Skin of body (tissue), 2 donors: ENCODE measurements around the gene CSMD2. TPM values are rescaled to one million over a fixed set of nuclear protein-coding genes. Genes with fewer than 3 reads are reported as not detected.

Experiments used
- DNase-seq: peaks from one replicate; lab custom pipeline; 2025; lab: John Stamatoyannopoulos, UW
- total RNA-seq: library from RNA; depleted of rRNA; stranded (reverse); fragments of >200 nt; gene quantifications from one replicate; pipeline ENCODE4 v1.2.3, GENCODE V29; 2014

Gene CSMD2
- total RNA-seq, 1 donor from 2014 or later, result 2.4 TPM

DNA sequence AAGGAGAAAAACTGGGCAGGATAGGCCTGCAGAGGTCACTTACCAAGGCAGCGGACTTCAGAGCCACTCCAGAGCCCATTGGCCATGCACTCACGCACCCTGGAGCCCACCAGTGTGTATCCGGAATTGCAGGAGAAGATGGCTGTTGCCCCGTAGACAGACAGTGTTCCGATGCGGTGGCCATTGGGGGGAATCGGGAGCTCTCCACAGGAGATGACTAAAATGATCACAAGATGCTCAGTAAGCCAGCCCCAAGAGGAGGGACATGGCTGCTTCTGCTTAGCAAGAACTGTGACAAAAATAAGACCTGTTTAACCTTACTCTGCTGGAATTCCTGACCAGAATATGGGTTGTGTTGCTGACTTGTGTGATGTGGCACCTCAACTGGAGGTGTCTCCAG is 595.7 kb downstream of the CSMD2 start:
- DNase-seq, result no peak

DNA sequence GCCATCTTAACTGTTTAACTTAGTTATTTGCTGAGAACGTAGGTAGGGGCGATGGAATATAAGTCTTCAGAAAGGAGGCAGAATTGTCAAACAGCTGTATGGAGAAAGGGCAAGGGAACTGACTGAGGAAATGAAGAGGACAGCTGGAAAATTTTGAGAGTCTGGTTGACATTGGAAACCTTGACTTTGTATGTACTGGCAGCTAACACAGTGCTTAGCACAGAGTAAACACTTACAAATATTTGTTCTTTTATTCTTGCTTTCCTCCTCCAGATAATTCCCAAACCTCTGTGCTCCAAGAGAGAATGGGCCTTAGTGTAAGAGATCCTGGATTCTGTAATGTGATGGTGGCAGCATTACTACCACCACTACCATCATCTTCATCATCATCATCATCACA is 601.3 kb downstream of the CSMD2 start:
- no peak for DNase-seq

DNA sequence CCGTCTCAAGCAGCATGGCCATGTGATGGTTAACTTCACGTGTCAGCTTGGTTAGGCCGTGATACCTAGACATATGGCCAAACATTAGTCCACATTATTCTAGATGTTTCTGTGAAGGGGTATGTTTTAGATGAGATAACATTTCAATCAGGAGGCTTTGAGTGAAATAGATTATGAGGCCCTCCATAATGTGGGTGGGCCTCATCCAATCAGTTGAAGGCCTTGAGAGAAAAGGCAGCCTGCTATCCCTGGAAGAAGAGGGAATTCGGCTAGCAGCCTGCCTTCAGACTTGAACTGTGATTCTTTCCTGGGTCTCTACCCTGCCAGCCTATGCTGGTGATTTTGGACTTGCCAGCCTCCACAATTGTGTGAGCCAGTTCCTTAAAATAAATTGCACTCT is 602.5 kb downstream of the CSMD2 start:
- DNase-seq, result no peak

DNA sequence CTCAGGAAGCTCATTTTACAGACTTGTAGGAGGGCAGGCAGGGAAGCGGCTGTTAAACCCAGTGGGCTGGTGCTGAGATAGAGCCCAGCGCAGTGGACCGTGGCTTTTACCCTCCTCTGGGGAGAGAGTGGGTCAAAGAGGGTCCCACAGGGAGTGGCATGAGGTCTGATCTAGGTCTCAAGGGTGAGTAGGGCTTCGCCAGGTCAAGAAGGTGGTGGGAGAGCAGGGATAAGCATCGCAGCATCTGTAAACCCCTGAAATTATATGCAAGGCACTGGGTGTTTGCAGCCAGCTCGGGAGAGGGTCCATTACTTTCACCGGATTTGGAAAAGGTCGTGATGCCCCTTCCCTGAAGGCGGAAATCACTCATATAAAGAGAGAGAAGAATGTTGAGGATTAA is 603.5 kb downstream of the CSMD2 start:
- no peak for DNase-seq

DNA sequence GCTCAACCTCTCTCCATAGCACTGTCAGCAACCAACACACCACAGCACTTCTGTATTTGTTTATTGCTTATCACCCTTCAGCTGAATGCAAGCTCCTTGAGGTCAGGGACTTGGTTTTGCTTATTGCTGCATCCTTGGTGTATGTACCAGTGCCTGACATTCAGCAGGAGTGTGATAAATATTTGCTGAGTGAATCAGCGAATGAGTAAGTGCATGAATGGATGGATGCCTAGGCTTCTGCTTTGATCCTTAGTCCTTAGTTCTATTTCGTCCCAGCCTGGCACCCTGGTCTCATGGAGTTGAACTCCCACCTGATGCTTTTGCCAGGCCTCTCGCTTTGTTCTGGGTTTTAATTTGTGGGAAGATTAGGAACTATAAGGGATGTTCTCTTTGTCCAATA is 604.4 kb downstream of the CSMD2 start:
- no peak for DNase-seq

DNA sequence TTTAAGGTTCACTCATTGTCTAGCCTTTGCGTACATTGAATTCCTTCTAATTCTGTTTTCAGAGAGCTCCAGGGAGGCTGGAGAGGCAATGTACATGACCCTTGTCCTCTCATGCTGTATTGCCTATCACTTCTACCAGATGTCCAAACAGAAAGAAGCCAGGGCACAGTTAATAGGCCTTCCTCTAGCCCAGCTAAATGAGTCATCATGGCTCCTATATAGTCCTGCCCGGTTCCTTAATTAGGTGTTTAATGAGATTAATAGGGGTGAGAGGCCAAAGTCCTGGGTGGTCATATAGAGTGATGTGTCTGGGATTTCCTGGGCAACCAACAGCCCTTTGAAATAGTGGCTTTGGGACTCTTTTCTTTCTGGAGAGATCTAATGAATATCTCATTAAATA is 616.3 kb downstream of the CSMD2 start:
- no peak for DNase-seq

DNA sequence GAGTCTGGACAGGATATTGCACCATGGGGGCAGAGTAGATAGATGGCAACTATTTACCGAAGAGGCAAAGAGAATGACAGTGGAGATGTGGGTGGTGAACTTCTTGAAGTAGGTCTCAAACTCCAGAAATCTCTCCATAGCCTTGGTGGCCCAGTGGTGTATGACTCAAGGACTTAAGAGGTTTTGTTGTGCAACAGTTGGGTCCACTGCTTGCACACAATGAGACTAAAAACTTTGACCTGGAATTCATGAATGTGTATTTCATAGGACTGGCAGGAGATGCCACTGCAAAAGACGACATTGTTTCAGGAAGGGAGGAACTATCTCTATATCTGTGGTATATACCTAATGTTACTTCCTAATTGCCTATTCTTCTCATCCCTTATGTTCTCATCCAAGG is 616.7 kb downstream of the CSMD2 start:
- DNase-seq, result no peak

DNA sequence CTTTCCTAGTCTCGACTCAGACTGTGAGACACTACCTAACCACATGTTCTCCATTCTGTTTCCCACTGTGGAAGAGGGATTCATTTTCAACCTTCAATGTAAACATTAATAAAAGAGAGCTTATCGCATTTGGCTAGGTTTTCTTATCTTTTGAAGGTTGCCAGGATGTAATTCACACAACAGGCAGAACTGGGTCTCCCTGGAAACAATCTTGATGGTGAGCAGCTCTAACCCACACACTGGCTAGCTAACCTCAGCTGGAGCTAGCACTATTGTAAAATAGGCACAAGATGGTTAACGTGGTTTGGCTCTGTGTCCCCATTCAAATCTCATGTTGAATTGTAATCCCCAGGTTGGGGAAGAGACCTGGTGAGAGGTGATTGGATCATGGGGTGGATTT is 617.5 kb downstream of the CSMD2 start:
- no peak for DNase-seq

DNA sequence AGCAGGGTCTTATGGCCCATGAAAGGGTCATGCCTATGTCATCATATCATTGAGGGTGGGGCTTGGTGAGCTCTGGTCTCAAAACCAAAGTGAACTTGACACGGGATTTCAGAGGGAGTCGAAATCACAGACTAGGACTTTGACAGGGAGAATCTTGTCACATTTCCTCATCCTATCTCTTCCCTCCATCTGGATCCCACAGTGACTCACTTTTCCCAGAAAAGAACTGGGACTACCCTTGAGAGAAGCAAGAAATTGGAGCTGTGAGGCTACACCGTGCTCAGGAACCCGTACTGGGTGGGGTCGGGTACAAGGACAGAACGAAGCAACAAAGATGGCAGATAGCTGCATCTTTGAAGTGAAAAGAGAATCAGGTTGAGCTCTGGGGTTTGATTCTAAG is 623.1 kb downstream of the CSMD2 start:
- no peak for DNase-seq

DNA sequence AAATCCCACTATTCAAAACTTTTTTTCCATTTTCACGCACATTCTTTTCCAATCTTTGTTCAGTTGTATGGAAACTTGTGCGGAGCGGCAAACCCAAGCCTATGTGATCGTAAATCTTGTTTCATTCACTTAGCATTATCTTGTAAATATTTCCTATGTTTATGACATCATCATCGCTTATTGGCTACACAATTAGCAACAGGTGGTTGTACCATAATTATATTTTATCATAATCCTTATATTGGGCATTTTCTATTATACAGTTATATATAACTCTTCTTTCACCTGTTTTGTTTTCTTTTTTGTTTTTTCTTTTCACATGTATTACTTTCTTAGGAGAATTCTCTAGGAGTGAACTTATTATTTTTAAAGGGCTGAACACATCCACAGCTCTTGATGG is 627.1 kb downstream of the CSMD2 start:
- DNase-seq, result no peak

DNA sequence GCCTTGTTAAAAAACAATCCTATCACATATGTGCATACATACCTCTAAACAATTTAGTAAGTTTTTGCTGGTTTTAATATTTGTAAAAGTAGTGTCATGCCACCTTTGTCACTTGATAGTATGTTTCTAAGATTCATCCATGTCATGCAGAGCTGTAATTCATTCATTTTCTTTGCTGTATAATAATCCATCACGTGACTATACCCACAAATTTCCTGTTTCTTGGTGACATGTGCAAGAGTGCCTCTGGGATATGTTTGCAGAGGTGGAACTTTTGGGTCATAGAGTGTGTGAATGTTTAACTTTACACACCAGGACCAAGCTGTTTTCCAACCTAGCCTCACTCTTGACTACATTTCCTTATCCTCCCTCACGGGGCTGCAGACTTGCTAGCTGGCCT is 629.7 kb downstream of the CSMD2 start:
- DNase-seq, result no peak

DNA sequence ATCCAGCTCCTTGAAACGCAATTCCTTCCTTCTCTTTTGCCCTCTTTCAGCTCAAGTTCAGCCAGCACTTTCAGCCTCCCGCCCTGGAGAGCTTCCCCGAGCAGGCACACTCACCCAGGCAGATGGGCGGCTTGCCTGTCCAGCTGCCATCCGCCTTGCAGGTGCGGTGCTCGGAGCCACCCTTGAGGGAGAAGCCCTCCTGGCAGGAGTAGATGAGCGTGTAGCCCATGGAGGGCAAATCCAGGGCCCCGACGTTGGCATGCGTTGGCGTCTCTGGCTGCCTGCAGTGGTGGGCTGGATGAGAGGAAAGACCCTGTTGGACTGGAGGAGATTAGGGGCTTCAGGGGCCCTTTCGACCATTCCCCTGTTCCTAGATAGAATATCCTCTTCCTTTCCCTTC is 632.1 kb downstream of the CSMD2 start:
- no peak for DNase-seq

DNA sequence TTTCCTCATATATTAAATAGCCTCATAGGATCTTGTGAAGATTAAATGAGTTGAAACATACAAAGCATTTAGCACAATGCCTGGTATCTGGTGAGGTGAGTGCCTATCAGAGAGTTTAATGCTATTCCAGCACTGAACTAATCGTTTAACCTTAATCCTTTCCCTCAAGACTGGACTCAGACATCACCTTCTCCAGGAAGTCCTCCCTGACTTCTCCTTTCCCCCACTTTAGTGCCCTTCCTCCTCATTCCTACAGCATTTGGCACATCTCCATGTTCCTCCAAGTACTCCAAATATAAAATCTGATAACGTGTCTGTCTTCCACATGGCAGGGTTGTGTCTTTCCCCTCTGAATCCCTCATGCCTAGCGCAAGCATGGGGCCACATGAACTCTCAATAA is 632.8 kb downstream of the CSMD2 start:
- DNase-seq, result no peak

DNA sequence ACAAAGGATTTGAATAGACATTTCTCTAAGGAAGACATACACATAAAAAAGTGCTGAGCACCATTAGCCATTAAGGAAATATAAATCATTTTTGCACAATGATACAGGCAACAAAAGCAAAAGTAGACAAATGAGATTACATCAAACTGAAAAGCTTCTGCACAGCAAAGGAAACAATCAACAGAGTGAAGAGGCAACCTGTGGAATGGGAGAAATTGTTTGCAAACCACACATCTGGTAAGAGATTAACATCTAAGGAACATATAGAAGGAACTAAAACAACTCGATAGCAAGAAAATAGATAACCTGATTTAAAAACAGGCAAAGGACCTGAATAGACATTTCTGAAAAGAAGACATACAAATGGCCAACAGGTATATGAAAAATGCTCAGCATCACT is 635.1 kb downstream of the CSMD2 start:
- no peak for DNase-seq

DNA sequence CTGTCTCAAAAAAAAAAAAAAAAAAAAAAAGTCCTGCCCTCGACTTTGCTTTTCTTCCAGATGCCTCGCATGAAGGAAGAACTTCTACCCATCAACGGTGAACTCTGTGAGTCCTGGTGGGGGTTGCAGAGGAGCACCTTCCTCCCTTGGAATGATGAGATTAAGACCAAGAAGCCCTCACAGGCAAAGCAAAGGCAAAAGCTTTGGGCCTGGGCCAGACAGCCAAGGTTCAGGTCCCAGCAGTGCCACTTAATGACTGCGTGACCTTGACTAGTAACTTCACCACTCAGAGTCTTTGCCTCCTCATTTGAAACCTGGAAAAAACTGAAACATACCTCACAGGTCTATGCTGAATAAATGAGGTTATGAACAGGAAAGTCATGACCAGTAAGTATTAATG is 637.1 kb downstream of the CSMD2 start:
- no peak for DNase-seq

DNA sequence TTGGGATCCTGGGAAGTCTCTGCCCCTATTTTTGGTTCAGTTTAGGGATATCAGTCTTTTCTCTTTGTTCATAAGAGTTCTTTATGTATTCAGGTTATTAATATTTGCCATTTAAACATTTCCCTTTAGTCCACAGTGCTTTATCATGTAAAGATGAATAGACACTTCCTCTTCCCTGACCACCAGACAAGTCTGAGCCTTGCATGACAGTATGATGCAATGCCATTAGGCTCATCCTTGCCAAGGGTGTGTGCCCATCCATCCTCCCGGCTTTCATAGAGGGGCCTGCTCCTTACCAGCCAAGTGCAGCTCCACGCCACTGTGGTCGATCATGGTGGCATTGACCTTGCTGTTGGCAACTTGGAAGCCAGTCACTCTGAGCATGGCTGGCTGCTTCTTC is 640.4 kb downstream of the CSMD2 start:
- DNase-seq, result no peak

DNA sequence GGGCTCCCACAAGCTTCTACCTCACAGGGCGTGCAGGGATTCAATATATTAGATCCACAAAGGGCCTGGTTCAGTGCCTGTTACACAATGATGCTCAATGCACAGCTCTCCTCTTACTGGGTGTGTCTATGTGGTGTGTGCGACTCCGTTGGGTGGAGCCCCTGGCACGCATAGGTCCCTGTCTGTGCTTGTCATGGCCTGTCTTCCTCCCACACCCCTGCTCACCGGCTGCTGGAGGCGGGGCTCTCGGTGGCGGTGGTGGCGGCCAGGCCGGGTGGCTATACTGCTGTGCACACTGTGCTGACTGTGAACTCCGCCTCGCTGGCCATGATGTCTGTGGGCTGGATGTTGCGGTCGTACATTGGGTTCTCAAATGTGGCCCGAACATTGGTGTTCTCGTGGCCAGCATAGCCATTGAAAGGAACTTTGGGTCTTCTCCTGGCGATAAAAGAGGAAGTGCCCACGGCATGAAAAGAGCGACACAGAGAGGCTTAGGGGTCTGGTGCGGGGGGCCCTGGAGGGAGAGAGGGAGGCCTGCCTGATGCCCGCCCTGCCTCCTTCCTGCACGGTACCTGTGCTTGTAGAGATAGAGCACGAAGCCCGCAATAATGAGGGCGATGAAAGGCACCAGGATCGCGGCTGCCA is 645.7 kb downstream of the CSMD2 start:
- no peak for DNase-seq

DNA sequence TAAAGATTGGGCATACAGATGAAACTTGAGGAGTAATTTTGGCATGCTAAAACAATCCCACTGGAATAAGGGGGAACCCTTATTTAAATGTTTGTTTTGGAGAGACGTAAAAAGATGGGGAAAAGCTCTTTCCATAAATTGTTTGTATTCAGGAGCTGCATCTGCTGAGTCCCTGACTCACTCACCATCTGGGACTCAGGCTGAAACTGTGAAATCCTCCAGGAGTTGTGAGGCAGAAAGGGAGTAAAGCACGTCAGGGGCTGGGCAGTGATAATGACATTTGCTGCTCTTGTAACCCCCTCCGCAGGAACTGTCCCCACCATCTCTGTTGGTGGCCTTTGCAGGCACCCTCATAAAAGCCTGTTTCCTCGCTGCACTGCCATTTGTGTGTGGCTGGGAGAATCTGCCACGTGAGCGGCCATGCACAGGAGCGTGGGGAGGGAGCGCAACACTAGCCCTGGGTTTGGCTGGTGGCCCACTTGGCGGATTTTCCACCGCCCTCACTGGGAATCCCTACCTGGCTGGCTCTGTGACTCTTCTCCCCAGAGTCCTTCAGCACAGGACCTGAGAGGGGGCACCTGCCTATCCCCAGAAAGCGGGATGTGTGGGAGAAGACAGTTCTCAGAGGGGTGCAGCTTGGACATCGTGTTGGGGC is 647.3 kb downstream of the CSMD2 start:
- DNase-seq, result no peak

DNA sequence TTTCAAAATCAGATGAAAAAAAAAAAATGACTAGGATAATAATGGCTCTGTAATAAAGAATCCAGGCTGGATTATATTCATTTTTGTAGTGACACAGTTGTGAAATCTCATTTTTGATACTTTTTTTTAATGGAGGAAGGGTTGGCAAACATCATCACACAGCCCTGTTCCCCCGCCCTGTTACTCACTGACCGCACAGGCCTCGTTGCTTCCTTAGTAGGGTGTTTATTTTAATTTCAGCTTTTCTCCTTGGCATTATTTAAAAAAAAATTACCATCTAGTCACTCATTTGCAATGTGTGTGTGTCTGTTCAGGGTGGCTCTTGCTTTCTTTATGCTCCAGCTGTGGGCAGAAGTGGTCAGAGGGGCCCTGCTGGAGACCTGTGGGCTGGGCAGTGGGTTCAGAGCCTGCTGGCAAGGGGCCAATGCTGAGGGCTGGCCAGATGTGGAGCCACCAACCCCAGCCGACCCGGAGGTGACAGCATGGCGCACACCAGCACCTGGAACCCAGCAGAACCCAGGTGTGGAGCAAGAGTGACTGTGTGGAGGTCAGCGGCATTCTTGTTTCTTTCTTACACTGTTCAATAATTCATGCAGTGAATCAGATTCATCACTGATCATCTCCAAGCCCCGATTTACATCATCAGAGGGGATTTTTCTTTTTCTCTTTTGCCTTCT is 648.0 kb downstream of the CSMD2 start:
- no peak for DNase-seq

DNA sequence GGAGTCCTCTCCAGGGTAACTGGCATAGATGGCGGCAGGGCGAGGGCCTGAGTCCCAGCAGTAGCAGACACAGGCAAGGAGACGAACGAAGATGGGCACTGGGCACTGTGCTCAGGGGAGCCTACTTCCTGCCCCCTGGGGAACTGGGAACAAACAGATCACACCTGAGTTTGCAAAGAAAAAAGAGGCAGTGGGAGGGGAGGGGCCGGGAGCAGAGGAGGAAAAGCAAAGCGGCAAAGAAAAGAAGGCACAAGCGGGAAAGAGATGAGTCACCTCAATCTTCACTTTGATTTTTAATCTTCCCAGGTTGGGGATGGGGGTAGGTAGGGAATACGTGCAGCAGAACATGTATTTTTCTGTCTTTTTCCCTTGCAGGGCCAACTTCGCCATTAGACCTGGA is 648.6 kb downstream of the CSMD2 start:
- no peak for DNase-seq

DNA sequence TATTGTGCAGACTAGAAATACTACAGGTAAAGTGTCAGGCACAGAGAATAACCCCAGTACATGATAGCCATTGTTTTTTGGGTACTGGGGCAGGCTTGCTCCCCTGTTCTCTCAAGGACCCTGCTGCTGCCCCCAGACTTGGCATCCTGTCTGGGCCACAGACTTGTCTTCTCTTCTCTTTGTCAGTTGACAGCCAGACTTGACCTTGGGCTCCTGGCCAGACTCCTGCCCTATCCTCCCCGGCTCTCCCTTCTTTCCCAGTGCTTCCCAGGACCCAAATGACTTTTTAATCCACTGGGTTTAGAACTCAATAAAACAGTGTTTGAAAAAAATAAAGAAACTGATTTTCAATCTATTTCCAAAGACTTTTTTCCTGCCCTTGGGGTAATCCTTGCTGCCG is 649.4 kb downstream of the CSMD2 start:
- DNase-seq, result no peak

DNA sequence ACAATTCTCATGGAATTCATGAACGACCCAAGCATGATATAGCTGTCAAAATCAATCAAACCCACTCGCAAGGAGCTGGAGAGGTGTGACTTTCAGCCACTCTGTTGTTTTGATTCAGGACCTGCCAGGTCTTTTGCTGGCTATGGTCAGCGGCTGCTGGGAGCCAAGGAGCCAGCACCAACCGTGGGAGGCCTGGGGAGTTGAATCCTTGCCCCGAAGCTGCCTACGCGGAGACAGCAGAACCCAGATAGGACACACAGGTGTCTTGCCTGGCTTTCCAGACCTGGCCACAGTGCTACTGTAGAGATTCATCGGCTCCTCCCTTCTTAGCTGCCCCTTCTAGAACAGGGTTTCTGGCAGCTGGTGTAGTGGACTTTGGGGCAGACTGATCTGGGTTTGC is 649.9 kb downstream of the CSMD2 start:
- DNase-seq, result no peak
